Measurements from ENCODE around the gene AEBP1. TPM values are rescaled to one million over a fixed set of nuclear protein-coding genes. Genes with fewer than 3 reads are reported as not detected.

Gene AEBP1
- total RNA-seq, 1 donor from 2014 or later: 81.1 TPM

DNA sequence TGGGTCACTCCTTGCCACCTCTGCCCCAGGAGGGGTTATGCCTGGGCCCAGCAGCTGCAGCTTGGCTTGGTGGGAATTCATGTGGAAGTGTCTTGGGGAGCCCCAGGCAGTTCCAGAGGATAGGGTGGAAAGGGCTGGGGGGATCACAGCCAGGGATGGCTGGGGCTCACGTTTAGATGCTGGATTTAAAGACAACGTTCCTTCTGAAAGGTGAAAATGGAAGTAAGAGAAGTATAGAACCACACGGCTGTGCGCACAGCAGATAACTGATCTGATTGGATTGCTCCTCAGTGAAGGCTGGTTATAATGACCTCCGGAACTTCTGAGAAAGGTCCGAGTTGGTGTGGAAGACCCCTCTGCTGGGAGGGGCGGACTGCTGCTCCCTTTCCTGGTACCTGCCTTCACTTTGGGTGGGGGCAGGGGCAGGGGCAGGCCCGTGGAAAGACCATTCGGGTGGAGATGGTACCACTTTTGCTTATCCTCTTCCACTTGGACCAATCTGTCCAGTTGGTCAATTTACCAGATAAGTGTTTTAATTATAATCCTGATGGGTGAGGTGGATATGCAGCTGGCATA lies 44.9 kb downstream of the AEBP1 start:
- Histone ChIP-seq H3K4me3 (ENCODE audit: low read depth, low read length) (no peak overlapping the region), H3K36me3 (ENCODE audit: control insufficient read depth, insufficient read depth, low read length) (no peaks in the 10 kb centered on the region), H3K27me3 (ENCODE audit: control insufficient read depth, insufficient read depth, low read length) (peaks cover 27% of the 10 kb centered on the region)
- TF ChIP-seq, protein P1, sequence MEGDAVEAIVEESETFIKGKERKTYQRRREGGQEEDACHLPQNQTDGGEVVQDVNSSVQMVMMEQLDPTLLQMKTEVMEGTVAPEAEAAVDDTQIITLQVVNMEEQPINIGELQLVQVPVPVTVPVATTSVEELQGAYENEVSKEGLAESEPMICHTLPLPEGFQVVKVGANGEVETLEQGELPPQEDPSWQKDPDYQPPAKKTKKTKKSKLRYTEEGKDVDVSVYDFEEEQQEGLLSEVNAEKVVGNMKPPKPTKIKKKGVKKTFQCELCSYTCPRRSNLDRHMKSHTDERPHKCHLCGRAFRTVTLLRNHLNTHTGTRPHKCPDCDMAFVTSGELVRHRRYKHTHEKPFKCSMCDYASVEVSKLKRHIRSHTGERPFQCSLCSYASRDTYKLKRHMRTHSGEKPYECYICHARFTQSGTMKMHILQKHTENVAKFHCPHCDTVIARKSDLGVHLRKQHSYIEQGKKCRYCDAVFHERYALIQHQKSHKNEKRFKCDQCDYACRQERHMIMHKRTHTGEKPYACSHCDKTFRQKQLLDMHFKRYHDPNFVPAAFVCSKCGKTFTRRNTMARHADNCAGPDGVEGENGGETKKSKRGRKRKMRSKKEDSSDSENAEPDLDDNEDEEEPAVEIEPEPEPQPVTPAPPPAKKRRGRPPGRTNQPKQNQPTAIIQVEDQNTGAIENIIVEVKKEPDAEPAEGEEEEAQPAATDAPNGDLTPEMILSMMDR (IDR thresholded peaks at IDR 0.05; ENCODE audit: insufficient read depth, low read length, poor library complexity, severe bottlenecking): no peak
- no peak for DNase-seq (ENCODE audit: low read depth)

DNA sequence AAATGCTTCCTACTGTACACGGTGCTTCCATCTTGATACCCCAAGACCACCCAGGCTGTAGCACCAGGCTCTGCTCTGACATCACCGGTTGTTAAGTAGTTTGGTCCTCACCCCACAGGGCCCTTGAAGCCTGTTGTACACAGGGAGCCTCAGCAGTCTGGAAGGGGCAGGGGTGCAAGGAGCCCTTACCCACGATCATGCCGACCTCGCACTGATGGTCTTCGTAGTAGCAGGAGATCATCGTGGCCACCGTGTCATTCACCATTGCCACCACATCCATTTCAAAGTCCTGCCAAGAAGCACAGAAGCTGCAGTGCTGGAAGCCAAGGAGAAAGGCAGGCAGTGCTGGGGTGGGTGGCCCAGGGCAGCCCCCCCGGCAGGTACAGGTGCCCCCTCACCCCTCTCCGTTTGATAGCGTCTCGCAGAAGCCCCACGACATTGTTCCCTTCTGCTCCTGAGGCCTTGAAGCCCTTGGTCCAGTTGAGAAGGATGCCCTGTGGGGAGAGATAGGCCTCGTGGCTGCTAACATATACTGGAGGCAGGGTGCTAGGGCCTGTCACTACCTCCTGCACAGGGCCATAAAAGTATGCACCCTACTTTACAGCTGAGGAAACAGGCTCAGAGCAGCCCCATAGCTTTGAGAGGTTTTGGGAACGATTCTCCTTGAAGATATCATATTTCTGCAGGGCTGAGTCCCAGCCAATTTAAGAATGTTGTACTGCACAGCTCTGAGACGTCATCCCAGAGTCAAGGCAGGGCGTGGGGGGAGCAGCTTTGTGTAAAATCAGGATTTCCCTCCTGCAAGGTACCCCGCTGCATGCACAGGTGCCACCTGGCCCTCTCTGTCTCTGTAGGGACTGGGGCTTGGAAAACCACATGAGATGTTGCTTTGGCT lies 45.7 kb downstream of the AEBP1 start:
- Histone ChIP-seq H3K27me3 (ENCODE audit: control insufficient read depth, insufficient read depth, low read length) (peaks cover 20% of the 10 kb centered on the region), H3K36me3 (ENCODE audit: control insufficient read depth, insufficient read depth, low read length) (no peaks in the 10 kb centered on the region), H3K4me3 (ENCODE audit: low read depth, low read length) (no peak overlapping the region)
- no peak for DNase-seq (ENCODE audit: low read depth)
- TF ChIP-seq, protein P1 (IDR thresholded peaks at IDR 0.05; ENCODE audit: insufficient read depth, low read length, poor library complexity, severe bottlenecking): no peak

DNA sequence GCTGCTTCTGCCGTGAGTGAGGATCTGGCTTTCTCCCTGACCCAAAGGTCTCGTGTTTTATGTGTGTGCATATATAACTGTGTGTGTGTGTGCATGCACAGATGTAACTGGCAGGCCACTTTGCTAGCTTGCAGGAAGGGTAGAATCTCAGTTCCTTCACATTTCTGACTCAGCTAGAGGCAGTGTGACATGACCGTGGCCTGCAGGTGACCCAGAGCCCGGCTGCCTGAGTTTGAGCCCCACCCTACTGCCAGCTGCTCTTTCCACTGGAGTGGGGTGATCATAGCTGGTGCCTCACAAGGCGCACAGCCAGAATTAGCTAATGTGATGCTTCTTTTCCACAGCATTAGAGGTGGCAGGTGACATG lies 46.3 kb downstream of the AEBP1 start:
- H3K36me3 ChIP-seq (ENCODE audit: control insufficient read depth, insufficient read depth, low read length): no peaks in the 10 kb centered on the region
- H3K4me3 ChIP-seq (ENCODE audit: low read depth, low read length): no peak overlapping the region
- H3K27me3 ChIP-seq (ENCODE audit: control insufficient read depth, insufficient read depth, low read length): peaks cover 14% of the 10 kb centered on the region
- TF ChIP-seq, protein P1 (IDR thresholded peaks at IDR 0.05; ENCODE audit: insufficient read depth, low read length, poor library complexity, severe bottlenecking): no peak
- DNase-seq (ENCODE audit: low read depth): no peak

DNA sequence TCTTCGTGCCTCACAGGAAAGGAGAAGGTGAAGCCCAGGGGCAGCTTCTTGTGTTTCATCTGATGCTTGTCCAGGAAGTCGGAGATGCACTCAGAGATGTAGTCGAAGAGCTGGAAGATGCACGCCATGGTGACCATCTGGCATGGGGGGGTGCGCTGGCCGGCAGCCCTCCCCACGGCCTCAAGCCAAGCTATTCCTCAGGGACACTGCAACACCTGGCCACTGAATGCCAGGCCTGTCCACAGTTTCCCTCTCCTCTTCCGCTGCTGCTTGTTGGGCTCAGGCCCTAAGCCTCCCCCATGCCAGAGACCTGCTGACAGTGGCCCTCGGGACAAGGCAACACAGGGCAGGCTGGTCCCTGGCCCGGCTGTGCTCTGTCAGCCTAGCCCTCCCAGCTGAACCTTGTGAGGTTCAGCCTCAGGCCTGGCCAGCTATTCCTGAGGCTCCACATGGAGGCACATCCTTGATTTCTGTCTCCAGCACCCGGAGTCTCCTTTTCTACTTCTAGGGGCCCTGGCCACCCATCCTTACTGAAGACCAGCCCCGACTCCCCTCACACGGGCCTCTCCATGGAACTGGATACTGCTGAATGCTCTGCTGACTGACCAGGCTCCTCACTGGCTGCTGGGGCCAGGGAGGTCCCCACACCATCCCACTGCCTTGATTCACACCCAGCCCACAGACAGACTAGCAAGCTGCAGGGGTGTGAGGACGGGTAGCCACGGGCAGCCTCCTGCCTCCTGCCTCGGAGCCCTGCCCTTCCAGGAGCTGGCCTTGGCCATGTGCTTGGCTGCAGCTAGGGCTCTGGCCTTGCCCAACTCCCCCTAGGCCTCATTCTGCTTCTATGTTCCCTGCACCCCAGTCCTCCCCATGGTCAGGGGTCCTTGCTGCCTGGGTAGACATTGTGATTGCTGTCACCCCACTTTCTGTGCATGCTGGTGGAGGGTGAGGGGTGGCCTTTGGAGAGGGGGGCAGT lies 47.1 kb downstream of the AEBP1 start:
- Histone ChIP-seq H3K36me3 (ENCODE audit: control insufficient read depth, insufficient read depth, low read length) (no peaks in the 10 kb centered on the region), H3K4me3 (ENCODE audit: low read depth, low read length) (no peak overlapping the region), H3K27me3 (ENCODE audit: control insufficient read depth, insufficient read depth, low read length) (peaks cover 8% of the 10 kb centered on the region)
- DNase-seq (ENCODE audit: low read depth): no peak
- TF ChIP-seq, protein P1 (IDR thresholded peaks at IDR 0.05; ENCODE audit: insufficient read depth, low read length, poor library complexity, severe bottlenecking): no peak

DNA sequence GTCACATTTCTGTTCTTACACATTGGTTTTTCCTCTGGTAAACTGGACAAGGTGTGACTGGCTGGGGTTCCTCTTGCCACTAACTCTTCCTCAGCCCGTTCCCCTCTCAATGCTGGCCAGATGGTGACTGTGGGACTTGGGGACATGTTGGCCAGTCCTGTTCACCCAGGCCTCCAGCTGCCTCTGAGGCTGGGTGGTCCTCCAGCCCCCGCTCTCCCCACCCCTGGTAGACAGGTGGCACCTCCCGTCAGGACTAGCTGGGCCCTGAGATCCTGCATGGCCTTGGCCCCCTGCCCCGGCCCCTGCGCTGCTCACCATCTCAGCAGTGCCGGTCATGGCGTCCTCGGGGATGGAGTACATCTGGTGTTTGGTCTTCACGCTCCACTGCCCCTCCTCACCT lies 47.8 kb downstream of the AEBP1 start:
- Histone ChIP-seq H3K4me3 (ENCODE audit: low read depth, low read length) (no peak overlapping the region), H3K27me3 (ENCODE audit: control insufficient read depth, insufficient read depth, low read length) (peaks cover 3% of the 10 kb centered on the region), H3K36me3 (ENCODE audit: control insufficient read depth, insufficient read depth, low read length) (no peaks in the 10 kb centered on the region)
- TF ChIP-seq, protein P1 (IDR thresholded peaks at IDR 0.05; ENCODE audit: insufficient read depth, low read length, poor library complexity, severe bottlenecking): no peak
- no peak for DNase-seq (ENCODE audit: low read depth)
